Breast epithelium (tissue), 3 donors: ENCODE measurements around the gene ELMOD1.

Experiments
- POLR2A ChIP-seq: fragments of 450-650 bp; IDR thresholded peaks from one replicate; pipeline ENCODE4 v1.6.1; 2016; ENCODE audit warnings: antibody characterized with exemption, mild to moderate bottlenecking, moderate library complexity
- POLR2AphosphoS5 ChIP-seq, 3 donors: sonication (generic); formaldehyde crosslinking; IDR thresholded peaks; one replicate each; pipeline ENCODE4 v1.6.1; 2017; ENCODE audit warnings: antibody characterized with exemption in 3 of 3
- TF ChIP-seq, protein P1 (sequence below), 3 donors: fragments of 450-650 bp; IDR thresholded peaks; one replicate each; pipeline ENCODE4 v1.5.1; 2016 to 2017; ENCODE audit warnings: antibody characterized with exemption in 3 of 3, mild to moderate bottlenecking in 3 of 3, moderate library complexity in 3 of 3

GRCh38 chr11:107547961-107548360 is 43.0 kb upstream of the ELMOD1 start:
- TF ChIP-seq, protein P1, sequence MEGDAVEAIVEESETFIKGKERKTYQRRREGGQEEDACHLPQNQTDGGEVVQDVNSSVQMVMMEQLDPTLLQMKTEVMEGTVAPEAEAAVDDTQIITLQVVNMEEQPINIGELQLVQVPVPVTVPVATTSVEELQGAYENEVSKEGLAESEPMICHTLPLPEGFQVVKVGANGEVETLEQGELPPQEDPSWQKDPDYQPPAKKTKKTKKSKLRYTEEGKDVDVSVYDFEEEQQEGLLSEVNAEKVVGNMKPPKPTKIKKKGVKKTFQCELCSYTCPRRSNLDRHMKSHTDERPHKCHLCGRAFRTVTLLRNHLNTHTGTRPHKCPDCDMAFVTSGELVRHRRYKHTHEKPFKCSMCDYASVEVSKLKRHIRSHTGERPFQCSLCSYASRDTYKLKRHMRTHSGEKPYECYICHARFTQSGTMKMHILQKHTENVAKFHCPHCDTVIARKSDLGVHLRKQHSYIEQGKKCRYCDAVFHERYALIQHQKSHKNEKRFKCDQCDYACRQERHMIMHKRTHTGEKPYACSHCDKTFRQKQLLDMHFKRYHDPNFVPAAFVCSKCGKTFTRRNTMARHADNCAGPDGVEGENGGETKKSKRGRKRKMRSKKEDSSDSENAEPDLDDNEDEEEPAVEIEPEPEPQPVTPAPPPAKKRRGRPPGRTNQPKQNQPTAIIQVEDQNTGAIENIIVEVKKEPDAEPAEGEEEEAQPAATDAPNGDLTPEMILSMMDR (IDR thresholded peaks at IDR 0.05): no peak
- TF ChIP-seq POLR2A: no peak
- no peak for TF ChIP-seq POLR2AphosphoS5 (IDR thresholded peaks at IDR 0.05)
